Measurements from ENCODE around the gene NOTCH1. TPM values are rescaled to one million over a fixed set of nuclear protein-coding genes. Genes with fewer than 3 reads are reported as not detected.

NOTCH1 gene
- total RNA-seq, 1 donor from 2014 or later: 26.6 TPM

DNA sequence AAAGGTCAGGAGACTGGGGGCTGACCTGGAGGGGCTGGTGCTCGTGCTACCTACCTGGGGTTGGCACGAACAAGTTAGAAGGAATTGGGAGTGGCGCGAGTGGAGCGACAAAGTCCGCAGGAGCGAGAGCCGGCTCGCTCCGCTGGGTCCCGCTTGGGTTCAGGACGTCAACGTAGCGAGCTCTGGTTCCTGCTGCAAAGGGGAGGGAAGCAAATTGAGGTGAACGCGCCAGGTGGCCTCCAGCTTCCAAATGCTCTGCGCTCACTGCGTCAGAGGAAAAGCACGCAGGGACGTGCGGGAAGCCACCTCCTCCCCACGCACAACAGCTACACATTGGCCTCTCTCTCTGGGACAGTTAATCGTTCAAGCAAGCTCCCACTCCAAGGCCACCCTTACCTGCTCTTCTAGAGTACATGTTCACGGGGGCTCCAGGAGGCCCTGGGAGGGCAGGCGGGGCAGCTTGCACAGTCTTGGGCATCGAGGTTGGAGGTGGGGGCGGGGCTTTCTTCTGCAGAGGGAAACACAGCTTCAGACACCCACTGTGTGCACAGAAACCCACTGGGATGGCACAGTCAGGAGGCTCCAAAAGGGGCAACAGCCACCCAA, 98.6 kb downstream of the NOTCH1 start:
- ATAC-seq (ENCODE audit: low read depth): no peak
- no peak for DNase-seq
- intact Hi-C loops (cut with micrococcal nuclease): no loop called here
- TF ChIP-seq, protein P1, sequence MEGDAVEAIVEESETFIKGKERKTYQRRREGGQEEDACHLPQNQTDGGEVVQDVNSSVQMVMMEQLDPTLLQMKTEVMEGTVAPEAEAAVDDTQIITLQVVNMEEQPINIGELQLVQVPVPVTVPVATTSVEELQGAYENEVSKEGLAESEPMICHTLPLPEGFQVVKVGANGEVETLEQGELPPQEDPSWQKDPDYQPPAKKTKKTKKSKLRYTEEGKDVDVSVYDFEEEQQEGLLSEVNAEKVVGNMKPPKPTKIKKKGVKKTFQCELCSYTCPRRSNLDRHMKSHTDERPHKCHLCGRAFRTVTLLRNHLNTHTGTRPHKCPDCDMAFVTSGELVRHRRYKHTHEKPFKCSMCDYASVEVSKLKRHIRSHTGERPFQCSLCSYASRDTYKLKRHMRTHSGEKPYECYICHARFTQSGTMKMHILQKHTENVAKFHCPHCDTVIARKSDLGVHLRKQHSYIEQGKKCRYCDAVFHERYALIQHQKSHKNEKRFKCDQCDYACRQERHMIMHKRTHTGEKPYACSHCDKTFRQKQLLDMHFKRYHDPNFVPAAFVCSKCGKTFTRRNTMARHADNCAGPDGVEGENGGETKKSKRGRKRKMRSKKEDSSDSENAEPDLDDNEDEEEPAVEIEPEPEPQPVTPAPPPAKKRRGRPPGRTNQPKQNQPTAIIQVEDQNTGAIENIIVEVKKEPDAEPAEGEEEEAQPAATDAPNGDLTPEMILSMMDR (IDR thresholded peaks at IDR 0.05): no peak
- no peaks in the 10 kb centered on the region for H3K9me3 Mint-ChIP-seq
- no peak overlapping the region for H3K4me3 Mint-ChIP-seq
- peaks cover 6% of the 10 kb centered on the region for H3K4me1 Mint-ChIP-seq
- ChIA-PET CTCF (no interaction called here), POLR2A (interaction anchor here (0.5 kb wide), 1 partner anchor 29 kb away, joined by 4 read pairs; no protein-coding TSS in a partner anchor)
- no peaks in the 10 kb centered on the region for H3K27me3 Mint-ChIP-seq
- H3K27ac Mint-ChIP-seq: no peak overlapping the region
- H3K36me3 Mint-ChIP-seq (ENCODE audit: low read depth): peaks cover 84% of the 10 kb centered on the region

DNA sequence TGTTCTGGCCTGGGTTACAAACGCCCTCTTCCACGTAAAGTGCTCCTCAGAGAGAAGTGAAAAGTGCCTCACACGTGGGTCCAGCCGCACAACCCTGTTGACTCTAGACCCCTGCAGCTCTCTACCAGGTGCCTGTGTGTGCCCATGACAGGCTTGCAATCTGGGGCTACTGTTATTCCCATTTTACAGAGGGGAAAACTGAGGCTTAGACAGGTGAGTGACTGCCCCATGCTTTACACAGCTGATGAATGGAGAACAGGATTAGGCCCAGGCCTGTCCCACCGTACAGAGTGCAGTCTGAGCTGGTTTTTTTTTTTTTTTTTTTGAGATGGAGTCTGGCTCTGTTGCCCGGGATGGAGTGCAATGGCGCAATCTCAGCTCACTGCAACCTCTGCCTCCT, 100.0 kb downstream of the NOTCH1 start:
- ATAC-seq (ENCODE audit: low read depth) (no peak), DNase-seq (no peak)
- H3K4me3 Mint-ChIP-seq: no peak overlapping the region
- H3K9me3 Mint-ChIP-seq: no peaks in the 10 kb centered on the region
- intact Hi-C loops (cut with micrococcal nuclease): no loop called here
- H3K27me3 Mint-ChIP-seq: no peaks in the 10 kb centered on the region
- CTCF ChIA-PET: no interaction called here
- TF ChIP-seq, protein P1 (IDR thresholded peaks at IDR 0.05): no peak
- H3K27ac Mint-ChIP-seq: no peak overlapping the region
- POLR2A ChIA-PET: interaction anchor here (0.7 kb wide), 3 partner anchors 40 to 400 kb away, joined by 4 to 7 read pairs (median 6); no protein-coding TSS in a partner anchor
- peaks cover 82% of the 10 kb centered on the region for H3K36me3 Mint-ChIP-seq (ENCODE audit: low read depth)
- peaks cover 6% of the 10 kb centered on the region for H3K4me1 Mint-ChIP-seq

Other genes starting within 250 kb of the NOTCH1 start
- gene CCDC187, start 242.0 kb downstream of the NOTCH1 start, total RNA-seq: 0.51 and 0.69 TPM in 2 replicates
- 1.9 and 2.6 TPM in 2 replicates for gene GPSM1, start 218.5 kb downstream of the NOTCH1 start, total RNA-seq
- 27.1 and 28.9 TPM in 2 replicates for gene DNLZ, start 182.3 kb downstream of the NOTCH1 start, total RNA-seq
- 0.83 and 0.89 TPM in 2 replicates for gene CARD9, start 172.4 kb downstream of the NOTCH1 start, total RNA-seq
- gene SNAPC4, start 145.9 kb downstream of the NOTCH1 start, total RNA-seq: 20.0 and 22.2 TPM in 2 replicates
- 89.4 and 101 TPM in 2 replicates for gene ENTR1, start 135.4 kb downstream of the NOTCH1 start, total RNA-seq
- gene PMPCA, start 135.4 kb downstream of the NOTCH1 start, total RNA-seq: 67.2 and 75.3 TPM in 2 replicates
- gene INPP5E, start 106.2 kb downstream of the NOTCH1 start, total RNA-seq: 22.8 and 26.6 TPM in 2 replicates
- 74.0 and 78.8 TPM in 2 replicates for gene SEC16A, start 63.0 kb downstream of the NOTCH1 start, total RNA-seq
- gene EGFL7, start 116.9 kb upstream of the NOTCH1 start, total RNA-seq: not detected in 2 replicates
- 16.6 and 17.1 TPM in 2 replicates for gene AGPAT2, start 141.4 kb upstream of the NOTCH1 start, total RNA-seq
- gene DIPK1B, start 166.5 kb upstream of the NOTCH1 start, total RNA-seq: 1.5 and 2.2 TPM in 2 replicates
- gene LCN10, start 196.9 kb upstream of the NOTCH1 start, total RNA-seq: 13.7 and 15.9 TPM in 2 replicates
- gene LCN6, start 202.5 kb upstream of the NOTCH1 start, total RNA-seq: not detected in 2 replicates
- gene LCN8, start 212.2 kb upstream of the NOTCH1 start, total RNA-seq: 5.3 and 6.9 TPM in 2 replicates
- gene LCN15, start 218.5 kb upstream of the NOTCH1 start, total RNA-seq: not detected in 2 replicates
- gene TMEM141, start 245.3 kb upstream of the NOTCH1 start, total RNA-seq: 34.9 and 35.8 TPM in 2 replicates

Data from activated B cell treated with CpG ODN at 0.5 μM for 24 hours (primary cell).